Gastrocnemius medialis (tissue), 4 donors: ENCODE measurements around the gene TECPR2.

Source experiments
- CTCF ChIP-seq, 5 experiments: fragments of 450-650 bp in 3 of 5; fragments of 200-600 bp in 2 of 5; sonication (generic) in 2 of 5; IDR thresholded peaks in 4 of 5; conservative IDR thresholded peaks in 1 of 5; 1 replicate in 4 of 5; 2 replicates in 1 of 5; pipeline ENCODE4 v1.5.1; 2016 to 2019; ENCODE audit warnings: antibody characterized with exemption in 5 of 5, mild to moderate bottlenecking in 3 of 5, moderate library complexity in 3 of 5
- POLR2A ChIP-seq, 2 donors: fragments of 450-650 bp; IDR thresholded peaks; one replicate each; pipeline ENCODE4 v1.6.1; 2017; ENCODE audit warnings: antibody characterized with exemption in 2 of 2, mild to moderate bottlenecking in 2 of 2, moderate library complexity in 2 of 2

- TF ChIP-seq CTCF (IDR thresholded peaks at IDR 0.05 in 4 of 5, conservative IDR thresholded peaks at IDR 0.05 in 1 of 5) (no peak), POLR2A (IDR thresholded peaks at IDR 0.05) (no peak)
Measured at GRCh38 chr14:102473559-102473958, 110.8 kb downstream of the TECPR2 start.
